H1 (cell line): Measurements from ENCODE around the gene ZNF148. TPM values are rescaled to one million over a fixed set of nuclear protein-coding genes. Genes with fewer than 3 reads are reported as not detected.

Experiments used
- KDM1A ChIP-seq: fragments of 200-600, 300-600 bp; sonication (generic); IDR thresholded peaks from 2 replicates; pipeline ENCODE4 v1.7.1; 2016; ENCODE audit warnings: mild to moderate bottlenecking, low read length, borderline replicate concordance
- KDM4A ChIP-seq: IDR thresholded peaks from one replicate; pipeline ENCODE4 v1.7.1; 2012; ENCODE audit warnings: low read depth, mild to moderate bottlenecking, moderate library complexity, low read length, inconsistent platforms; ENCODE audit not compliant: severe bottlenecking
- polyA plus RNA-seq, 7 experiments: library from polyadenylated mRNA; depleted of rRNA in 3 of 7; stranded (reverse) in 5 of 7; unstranded in 2 of 7; fragments of >200 nt in 5 of 7; fragments of 200-250 nt in 2 of 7; gene quantifications; 1 replicate in 5 of 7; 2 replicates in 1 of 7; 4 replicates in 1 of 7; pipeline versions ENCODE4 v1.2.1 to v1.2.3, GENCODE V29; 2011 to 2013; ENCODE audit warnings: missing spikeins in 2 of 7, mixed read lengths in 2 of 7
- total RNA-seq: library from RNA; stranded (reverse); fragmentation: NEBNext Ultra II Directional; extraction: Animal tissue kit (Norgen Biotek cat#: 25700); gene quantifications from 2 replicates; pipeline ENCODE4 v1.2.1, GENCODE V29; 2021

The ZNF148 gene
- total and polyA plus RNA-seq, 2 of the 8 experiments (the other 6 are each of a cell fraction or from before 2014, with no cell fraction given): 3.7 to 22.6 TPM

GRCh38 chr3:125212509-125213363 is 162.4 kb downstream of the ZNF148 start, which contains the start of gene SLC12A8 (continued):
- peak; percentile 3 for TF ChIP-seq KDM4A
- no peak for TF ChIP-seq KDM1A
